ENCODE results near the gene ADGRF5.

Gene ADGRF5

GRCh38 chr6:46927066-46927465, 5.3 kb upstream of the ADGRF5 start:
- DNase-seq, result no peak

- DNase-seq, result no peak
These were observed 4.7 kb upstream of the ADGRF5 start for GRCh38 chr6:46926481-46926880.

- DNase-seq, result no peak
These were observed 4.0 kb upstream of the ADGRF5 start for GRCh38 chr6:46925563-46926253.

GRCh38 chr6:46923476-46923875, 1.7 kb upstream of the ADGRF5 start:
- DNase-seq, result no peak

GRCh38 chr6:46921059-46921458, 679 bp downstream of the ADGRF5 start:
- no peak for DNase-seq

GRCh38 chr6:46918806-46919205, 2.9 kb downstream of the ADGRF5 start:
- no peak for DNase-seq

- no peak for DNase-seq
These were observed 4.7 kb downstream of the ADGRF5 start for GRCh38 chr6:46917002-46917545.

GRCh38 chr6:46915866-46916265, 5.9 kb downstream of the ADGRF5 start:
- DNase-seq, result peak; percentile 37

- DNase-seq, result no peak
These were observed 6.4 kb downstream of the ADGRF5 start for GRCh38 chr6:46915380-46915779.

GRCh38 chr6:46914279-46914810, 7.4 kb downstream of the ADGRF5 start:
- no peak for DNase-seq

- no peak for DNase-seq
These were observed 12.4 kb downstream of the ADGRF5 start for GRCh38 chr6:46909371-46909770.

GRCh38 chr6:46906776-46907175, 15.0 kb downstream of the ADGRF5 start:
- DNase-seq, result no peak

- no peak for DNase-seq
These were observed 17.6 kb downstream of the ADGRF5 start for GRCh38 chr6:46904117-46904516.

GRCh38 chr6:46903175-46903574, 18.6 kb downstream of the ADGRF5 start:
- no peak for DNase-seq

GRCh38 chr6:46901882-46902314, 19.8 kb downstream of the ADGRF5 start:
- DNase-seq, result peak; percentile 68

GRCh38 chr6:46900266-46900665, 21.5 kb downstream of the ADGRF5 start:
- no peak for DNase-seq

- no peak for DNase-seq
These were observed 22.1 kb downstream of the ADGRF5 start for GRCh38 chr6:46899659-46900058.

- DNase-seq, result no peak
These were observed 23.7 kb downstream of the ADGRF5 start for GRCh38 chr6:46898006-46898405.

GRCh38 chr6:46896871-46897270, 24.9 kb downstream of the ADGRF5 start:
- DNase-seq, result no peak

GRCh38 chr6:46895930-46896329, 25.8 kb downstream of the ADGRF5 start:
- DNase-seq, result no peak

GRCh38 chr6:46894433-46894832, 27.3 kb downstream of the ADGRF5 start:
- DNase-seq, result no peak

GRCh38 chr6:46893648-46894047, 28.1 kb downstream of the ADGRF5 start:
- DNase-seq, result no peak

GRCh38 chr6:46891252-46891795, 30.4 kb downstream of the ADGRF5 start:
- DNase-seq, result no peak

- no peak for DNase-seq
These were observed 33.2 kb downstream of the ADGRF5 start for GRCh38 chr6:46888578-46888977.
